Measurements from ENCODE around the gene ZNF124. TPM values are rescaled to one million over a fixed set of nuclear protein-coding genes. Genes with fewer than 3 reads are reported as not detected.
A peak's percentile ranks its signal among the peaks of the same experiment; 100 is the strongest.

Gene ZNF124
- polyA plus RNA-seq, 1 of the 3 experiments (the other 2 are of a cell fraction): 2.7 TPM

DNA sequence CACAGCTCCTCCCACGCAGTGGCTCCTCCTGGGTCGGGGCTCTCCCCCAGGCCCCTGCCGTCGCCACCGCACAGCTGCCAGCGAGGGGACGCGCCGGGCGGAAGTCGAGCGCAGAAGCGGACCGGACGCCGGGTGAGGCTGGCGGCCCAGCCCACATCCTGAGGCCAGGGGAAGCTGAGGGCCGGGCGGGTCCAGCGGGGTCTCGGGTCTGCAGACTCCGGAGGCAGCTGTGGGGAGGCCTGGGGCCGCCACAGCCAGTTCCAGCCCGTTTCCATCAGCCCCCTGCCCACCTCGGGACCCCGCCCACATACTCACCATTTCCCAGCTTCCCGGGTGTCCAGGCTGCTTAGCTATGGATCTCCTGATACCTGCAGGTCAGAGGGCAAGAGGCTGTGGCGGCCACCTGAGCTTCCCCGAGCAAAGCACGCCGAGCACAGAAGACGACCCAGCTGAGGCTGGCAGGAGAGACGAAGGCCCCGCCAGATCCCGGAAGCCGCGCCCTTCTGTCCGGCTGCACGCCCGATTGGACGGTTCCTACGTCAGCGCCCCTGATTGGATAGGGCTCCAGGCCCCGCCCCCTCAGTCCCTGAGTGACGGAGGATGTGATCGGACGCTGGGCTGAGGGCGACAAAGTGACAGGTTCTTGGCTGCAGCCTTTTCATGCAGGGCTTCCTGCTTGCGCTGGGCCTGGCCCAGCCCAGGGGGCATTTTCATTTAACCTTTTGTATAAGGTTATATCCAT, 38.7 kb upstream of the ZNF124 start:
- under 1% methylated on average over 27 of the region's 49 CpGs for WGBS (ENCODE audit: low lambda C conversion rate)
- TF ChIP-seq MAX (IDR thresholded peaks at IDR 0.05; ENCODE audit: low read depth) (peak; percentile 74; the same call in 1 of the 2 replicates), NRF1 (IDR thresholded peaks at IDR 0.05; ENCODE audit: low read depth, low read length) (no peak), USF2 (IDR thresholded peaks at IDR 0.05; ENCODE audit: borderline replicate concordance, low read depth, low read length) (no peak), JUND (IDR thresholded peaks at IDR 0.05) (no peak), CHD2 (IDR thresholded peaks at IDR 0.05; ENCODE audit: low read length, partially characterized antibody) (peak; percentile 60), TAF1 (IDR thresholded peaks at IDR 0.05; ENCODE audit: borderline replicate concordance, low read depth, low read length) (peak; percentile 63; the same call in 1 of the 2 replicates), YY1 (IDR thresholded peaks at IDR 0.05; ENCODE audit: low read depth) (no peak), FOSL2 (IDR thresholded peaks at IDR 0.05; ENCODE audit: borderline replicate concordance, low read depth) (no peak), SIN3A (IDR thresholded peaks at IDR 0.05; ENCODE audit: borderline replicate concordance, low read depth, low read length) (peak; percentile 98), TCF12 (IDR thresholded peaks at IDR 0.05) (no peak), IRF3 (IDR thresholded peaks at IDR 0.05; ENCODE audit: low read depth, low read length) (peak; percentile 21; the same call in 1 of the 2 replicates), POLR2AphosphoS5 (IDR thresholded peaks at IDR 0.05; ENCODE audit: low read depth, low read length) (peak; percentile 71; the same call in 1 of the 2 replicates), GABPA (IDR thresholded peaks at IDR 0.05; ENCODE audit: low read depth) (peak; percentile 63), RCOR1 (IDR thresholded peaks at IDR 0.05; ENCODE audit: low read length) (no peak), RXRA (IDR thresholded peaks at IDR 0.05; ENCODE audit: borderline replicate concordance, low read depth) (no peak), ELF1 (IDR thresholded peaks at IDR 0.05) (peak; percentile 87), PBX3 (IDR thresholded peaks at IDR 0.05) (peak; percentile 97), FOXJ3 (CRISPR knock-in tag; IDR thresholded peaks at IDR 0.05) (no peak), CTCF (IDR thresholded peaks at IDR 0.05) (no peak), RFX5 (IDR thresholded peaks at IDR 0.05; ENCODE audit: low read length) (peak; percentile 91), EZH2phosphoT487 (IDR thresholded peaks at IDR 0.05; ENCODE audit: borderline replicate concordance, low read depth) (no peak), FOXM1 (IDR thresholded peaks at IDR 0.05; ENCODE audit: low read depth) (no peak), GATA2 (CRISPR knock-in tag; IDR thresholded peaks at IDR 0.05) (no peak)
- TF ChIP-seq, protein P1, sequence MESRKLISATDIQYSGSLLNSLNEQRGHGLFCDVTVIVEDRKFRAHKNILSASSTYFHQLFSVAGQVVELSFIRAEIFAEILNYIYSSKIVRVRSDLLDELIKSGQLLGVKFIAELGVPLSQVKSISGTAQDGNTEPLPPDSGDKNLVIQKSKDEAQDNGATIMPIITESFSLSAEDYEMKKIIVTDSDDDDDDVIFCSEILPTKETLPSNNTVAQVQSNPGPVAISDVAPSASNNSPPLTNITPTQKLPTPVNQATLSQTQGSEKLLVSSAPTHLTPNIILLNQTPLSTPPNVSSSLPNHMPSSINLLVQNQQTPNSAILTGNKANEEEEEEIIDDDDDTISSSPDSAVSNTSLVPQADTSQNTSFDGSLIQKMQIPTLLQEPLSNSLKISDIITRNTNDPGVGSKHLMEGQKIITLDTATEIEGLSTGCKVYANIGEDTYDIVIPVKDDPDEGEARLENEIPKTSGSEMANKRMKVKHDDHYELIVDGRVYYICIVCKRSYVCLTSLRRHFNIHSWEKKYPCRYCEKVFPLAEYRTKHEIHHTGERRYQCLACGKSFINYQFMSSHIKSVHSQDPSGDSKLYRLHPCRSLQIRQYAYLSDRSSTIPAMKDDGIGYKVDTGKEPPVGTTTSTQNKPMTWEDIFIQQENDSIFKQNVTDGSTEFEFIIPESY (IDR thresholded peaks at IDR 0.05; ENCODE audit: borderline replicate concordance, low read depth): no peak
- TF ChIP-seq, protein P2, sequence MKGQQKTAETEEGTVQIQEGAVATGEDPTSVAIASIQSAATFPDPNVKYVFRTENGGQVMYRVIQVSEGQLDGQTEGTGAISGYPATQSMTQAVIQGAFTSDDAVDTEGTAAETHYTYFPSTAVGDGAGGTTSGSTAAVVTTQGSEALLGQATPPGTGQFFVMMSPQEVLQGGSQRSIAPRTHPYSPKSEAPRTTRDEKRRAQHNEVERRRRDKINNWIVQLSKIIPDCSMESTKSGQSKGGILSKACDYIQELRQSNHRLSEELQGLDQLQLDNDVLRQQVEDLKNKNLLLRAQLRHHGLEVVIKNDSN (IDR thresholded peaks at IDR 0.05; ENCODE audit: borderline replicate concordance, low read depth): no peak

More for the DNA sequence above, 38.7 kb upstream of the ZNF124 start:
- H3K36me3 ChIP-seq (replicated peaks in 1 of 2; ENCODE audit: control insufficient read depth in 1 of 2, insufficient read depth in 2 of 2, low read length in 1 of 2): peaks cover 5 to 10% of the 10 kb centered on the region in 2 experiments
- H3K4me3 ChIP-seq (ENCODE audit: low read depth in 2 of 2, low read length in 1 of 2): peak overlapping the region; percentile 85 to 100
- ChIA-PET POLR2A (interaction anchor here (0.6 to 1.4 kb wide), 3 partner anchors 14 to 99 kb away, joined by 3 to 9 read pairs (median 3); no protein-coding TSS in a partner anchor), CTCF (interaction anchor here (0.6 kb wide), 1 partner anchor 12 kb away, joined by 3 read pairs; no protein-coding TSS in a partner anchor)
- H3K4me1 ChIP-seq (ENCODE audit: control insufficient read depth in 1 of 2, insufficient read depth in 2 of 2, low read depth in 1 of 2, low read length in 1 of 2): peaks cover 0 to 14% of the 10 kb centered on the region in 2 experiments; a peak in 3 of 4 replicates
- H4K20me1 ChIP-seq (ENCODE audit: insufficient read depth): no peaks in the 10 kb centered on the region
- H3K27ac ChIP-seq (ENCODE audit: low read depth in 2 of 2, low read length in 1 of 2): peak overlapping the region; percentile 64 to 76; a peak in 3 of 4 replicates
- no peaks in the 10 kb centered on the region for H3K27me3 ChIP-seq (ENCODE audit: insufficient read depth)
- DNase-seq: peak; percentile 97
- H3K4me2 ChIP-seq: peak overlapping the region; percentile 90
- H3K9ac ChIP-seq: peak overlapping the region; percentile 80
- H2AFZ ChIP-seq (ENCODE audit: low read depth): peak overlapping the region; percentile 76
- peaks cover 5% of the 10 kb centered on the region for H3F3A ChIP-seq (replicated peaks; ENCODE audit: insufficient read depth)
- H3K9me3 ChIP-seq: no peaks in the 10 kb centered on the region
- no peaks in the 10 kb centered on the region for H3K9me2 ChIP-seq
- H3K79me2 ChIP-seq (ENCODE audit: insufficient read depth): peaks cover 52% of the 10 kb centered on the region

Data from SK-N-SH (cell line).